ENCODE results near the gene SMCO4. TPM values are rescaled to one million over a fixed set of nuclear protein-coding genes. Genes with fewer than 3 reads are reported as not detected.

The SMCO4 gene
- total and polyA plus RNA-seq, 2 of the 8 experiments (the other 6 are each of a cell fraction or from before 2014, with no cell fraction given): 33.2 to 53.9 TPM

- Histone ChIP-seq H3K23me2 (ENCODE audit: low read depth, low read length) (no peaks in the 10 kb centered on the region), H3K4me2 (ENCODE audit: insufficient read depth in 1 of 2, low read depth in 2 of 2, low read length in 2 of 2) (no peak overlapping the region), H3K4me1 (replicated peaks in 1 of 4; ENCODE audit: control insufficient read depth in 3 of 4, insufficient read depth in 4 of 4, low read length in 3 of 4) (no peaks in the 10 kb centered on the region), H2BK15ac (ENCODE audit: low read length) (no peak overlapping the region), H3K79me1 (ENCODE audit: low read depth, low read length) (no peaks in the 10 kb centered on the region), H3K18ac (ENCODE audit: extremely low read depth, low read length) (no peak overlapping the region), H4K5ac (ENCODE audit: insufficient read length, low read depth, low read length) (no peak overlapping the region), H3K23ac (ENCODE audit: insufficient read length) (no peak overlapping the region), H4K8ac (ENCODE audit: extremely low read depth, insufficient read depth, low read length) (no peak overlapping the region), H2BK5ac (ENCODE audit: low read depth, low read length) (no peak overlapping the region), H3K79me2 (ENCODE audit: control insufficient read depth in 1 of 2, insufficient read depth in 2 of 2, low read length in 2 of 2) (no peaks in the 10 kb centered on the region), H3K27ac (ENCODE audit: low read depth, low read length) (no peak overlapping the region), H3K56ac (replicated peaks; ENCODE audit: insufficient read length, low read depth, low read length) (no peak overlapping the region), H3K9ac (replicated peaks in 1 of 4; ENCODE audit: extremely low read depth in 1 of 4, low read depth in 3 of 4, low read length in 3 of 4) (no peak overlapping the region), H4K20me1 (replicated peaks in 1 of 2; ENCODE audit: control insufficient read depth in 1 of 2, insufficient read depth in 2 of 2, low read length in 2 of 2) (no peaks in the 10 kb centered on the region), H3K4ac (replicated peaks; ENCODE audit: insufficient read length, low read depth, low read length) (no peak overlapping the region), H2AFZ (ENCODE audit: low read length) (no peak overlapping the region), H4K91ac (replicated peaks; ENCODE audit: insufficient read length, low read length) (no peak overlapping the region), H3K4me3 (ENCODE audit: extremely low read depth in 1 of 4, insufficient read depth in 2 of 4, low read depth in 3 of 4, low read length in 4 of 4) (no peak overlapping the region), H3K27me3 (replicated peaks in 1 of 4; ENCODE audit: control insufficient read depth in 3 of 4, extremely low read depth in 1 of 4, insufficient read depth in 3 of 4, low read length in 3 of 4) (no peaks in the 10 kb centered on the region), H2BK12ac (ENCODE audit: low read depth, low read length) (no peak overlapping the region), H2AK5ac (ENCODE audit: low read depth, low read length) (no peak overlapping the region), H2BK20ac (ENCODE audit: low read length) (no peak overlapping the region), H3K36me3 (ENCODE audit: control insufficient read depth in 2 of 4, insufficient read depth in 4 of 4, low read length in 3 of 4) (no peaks in the 10 kb centered on the region), H3K9me3 (ENCODE audit: insufficient read depth in 2 of 2, low read depth in 1 of 2, low read length in 1 of 2) (no peaks in the 10 kb centered on the region), H2BK120ac (replicated peaks; ENCODE audit: low read depth, low read length) (no peak overlapping the region), H3K14ac (ENCODE audit: insufficient read length) (no peak overlapping the region)
- ChIA-PET CTCF (ENCODE audit: partially characterized antibody) (interaction anchor here (1.2 kb wide), 1 partner anchor 57 kb away, joined by 3 read pairs; no protein-coding TSS in a partner anchor), POLR2A (ENCODE audit: partially characterized antibody) (no interaction called here)
- no peak for TF ChIP-seq SRF (IDR thresholded peaks at IDR 0.05; ENCODE audit: low read depth, low read length)
- no peak for TF ChIP-seq ZNF274 (IDR thresholded peaks at IDR 0.05; ENCODE audit: borderline replicate concordance, extremely low read depth, low read length)
- TF ChIP-seq POLR2AphosphoS5 (IDR thresholded peaks at IDR 0.05; ENCODE audit: low read depth, low read length): no peak
- no peak for TF ChIP-seq TAF7 (optimal IDR thresholded peaks at IDR 0.05; ENCODE audit: borderline replicate concordance, low read depth, low read length)
- no peak for TF ChIP-seq CHD2 (IDR thresholded peaks at IDR 0.05; ENCODE audit: low read length)
- TF ChIP-seq POU5F1 (IDR thresholded peaks at IDR 0.05; ENCODE audit: low read depth, low read length): no peak
- no peak for TF ChIP-seq CTBP2 (IDR thresholded peaks at IDR 0.05; ENCODE audit: borderline replicate concordance, insufficient read depth, insufficient read length, low read length)
- TF ChIP-seq TAF1 (IDR thresholded peaks at IDR 0.05; ENCODE audit: low read depth, low read length): no peak
- no peak for TF ChIP-seq TEAD4 (IDR thresholded peaks at IDR 0.05; ENCODE audit: low read depth, low read length)
- no peak for FAIRE-seq
- no peak for DNase-seq (ENCODE audit: low read depth in 1 of 2, low spot score in 2 of 2)
- WGBS, 2 experiments (ENCODE audit: extremely low coverage in 1 of 2, insufficient coverage in 1 of 2, insufficient read length in 1 of 2, insufficient replicate concordance in 2 of 2, low coverage in 1 of 2, low lambda C conversion rate in 2 of 2, missing lambda C conversion rate in 1 of 2): 89% methylated on average over 6 of the region's 6 CpGs; no CpG with 5 or more reads in 1 of the 2 experiments
Observed at GRCh38 chr11:93591247-93591898, 48.2 kb upstream of the SMCO4 start.
